ENCODE results near the gene GABBR2.

Gene GABBR2

GRCh38 chr9:98522487-98522886 lies 186.2 kb downstream of the GABBR2 start:
- TF ChIP-seq, protein P1, sequence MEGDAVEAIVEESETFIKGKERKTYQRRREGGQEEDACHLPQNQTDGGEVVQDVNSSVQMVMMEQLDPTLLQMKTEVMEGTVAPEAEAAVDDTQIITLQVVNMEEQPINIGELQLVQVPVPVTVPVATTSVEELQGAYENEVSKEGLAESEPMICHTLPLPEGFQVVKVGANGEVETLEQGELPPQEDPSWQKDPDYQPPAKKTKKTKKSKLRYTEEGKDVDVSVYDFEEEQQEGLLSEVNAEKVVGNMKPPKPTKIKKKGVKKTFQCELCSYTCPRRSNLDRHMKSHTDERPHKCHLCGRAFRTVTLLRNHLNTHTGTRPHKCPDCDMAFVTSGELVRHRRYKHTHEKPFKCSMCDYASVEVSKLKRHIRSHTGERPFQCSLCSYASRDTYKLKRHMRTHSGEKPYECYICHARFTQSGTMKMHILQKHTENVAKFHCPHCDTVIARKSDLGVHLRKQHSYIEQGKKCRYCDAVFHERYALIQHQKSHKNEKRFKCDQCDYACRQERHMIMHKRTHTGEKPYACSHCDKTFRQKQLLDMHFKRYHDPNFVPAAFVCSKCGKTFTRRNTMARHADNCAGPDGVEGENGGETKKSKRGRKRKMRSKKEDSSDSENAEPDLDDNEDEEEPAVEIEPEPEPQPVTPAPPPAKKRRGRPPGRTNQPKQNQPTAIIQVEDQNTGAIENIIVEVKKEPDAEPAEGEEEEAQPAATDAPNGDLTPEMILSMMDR (conservative IDR thresholded peaks at IDR 0.05; ENCODE audit: low read depth, low read length): no peak
- no peak for DNase-seq (ENCODE audit: low read depth)
- no peak overlapping the region for H3K4me3 ChIP-seq (ENCODE audit: low read depth, low read length)

GRCh38 chr9:98521141-98521540 lies 187.6 kb downstream of the GABBR2 start:
- no peak overlapping the region for H3K4me3 ChIP-seq (ENCODE audit: low read depth, low read length)
- TF ChIP-seq, protein P1 (conservative IDR thresholded peaks at IDR 0.05; ENCODE audit: low read depth, low read length): no peak
- DNase-seq (ENCODE audit: low read depth): peak; percentile 46

DNA sequence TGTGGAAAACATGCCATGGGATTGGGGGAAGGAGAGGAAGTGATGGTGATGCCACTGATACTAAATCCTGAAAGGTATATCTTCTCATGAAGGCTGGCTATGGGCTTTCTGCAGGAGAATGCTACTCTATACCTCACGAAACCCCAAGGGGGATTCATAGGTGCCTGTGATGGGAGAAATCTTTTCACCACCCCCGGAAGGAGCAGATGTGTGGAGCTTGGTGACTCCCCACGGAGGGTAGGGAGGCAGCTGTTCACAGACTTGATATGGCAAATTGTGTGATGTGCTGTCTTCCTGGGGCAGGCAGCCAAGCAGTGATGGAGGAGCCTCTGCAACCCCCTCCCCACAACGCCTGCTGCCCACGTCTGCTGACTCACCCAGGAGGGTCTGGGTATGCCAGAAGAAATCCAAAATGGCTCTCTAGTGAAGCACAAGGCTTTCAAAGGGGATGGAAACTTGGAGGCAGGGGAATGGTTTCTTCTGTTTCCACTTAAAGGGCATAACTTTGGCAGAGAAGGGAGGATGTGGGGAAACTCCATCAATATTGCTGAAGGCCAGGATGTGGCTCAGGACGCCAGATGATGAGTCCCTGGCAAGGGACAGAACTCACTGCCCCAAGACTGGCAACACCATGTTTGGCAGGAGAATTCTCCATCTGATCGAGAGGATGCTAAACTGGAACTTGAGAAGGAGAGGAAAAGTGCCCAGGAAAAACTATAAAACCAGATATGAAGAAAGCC lies 188.3 kb downstream of the GABBR2 start:
- TF ChIP-seq, protein P1 (conservative IDR thresholded peaks at IDR 0.05; ENCODE audit: low read depth, low read length): no peak
- DNase-seq (ENCODE audit: low read depth): no peak
- no peak overlapping the region for H3K4me3 ChIP-seq (ENCODE audit: low read depth, low read length)

GRCh38 chr9:98519641-98520040 lies 189.1 kb downstream of the GABBR2 start:
- H3K4me3 ChIP-seq (ENCODE audit: low read depth, low read length): no peak overlapping the region
- TF ChIP-seq, protein P1 (conservative IDR thresholded peaks at IDR 0.05; ENCODE audit: low read depth, low read length): no peak
- no peak for DNase-seq (ENCODE audit: low read depth)

DNA sequence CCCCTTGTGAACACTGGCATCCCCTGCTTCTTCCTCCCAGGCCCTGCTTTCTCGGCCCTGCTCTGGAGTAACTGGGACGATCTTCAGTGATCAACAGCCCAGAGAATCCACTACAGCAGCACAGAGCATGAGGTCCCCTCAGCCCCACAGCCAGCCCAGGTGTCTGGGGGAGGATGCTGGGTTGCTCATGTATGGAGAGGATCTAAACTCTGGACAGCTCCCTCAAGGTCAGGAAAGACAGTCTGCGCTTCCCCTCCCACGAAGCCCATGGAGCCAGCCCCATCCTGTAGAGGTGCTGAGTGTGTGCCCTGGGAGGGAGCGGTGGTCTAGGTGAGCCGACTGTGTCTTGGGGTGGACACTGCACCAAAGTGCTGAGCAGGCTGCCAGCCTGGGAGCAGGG lies 190.2 kb downstream of the GABBR2 start:
- DNase-seq (ENCODE audit: low read depth): no peak
- H3K4me3 ChIP-seq (ENCODE audit: low read depth, low read length): no peak overlapping the region
- TF ChIP-seq, protein P1 (conservative IDR thresholded peaks at IDR 0.05; ENCODE audit: low read depth, low read length): no peak

DNA sequence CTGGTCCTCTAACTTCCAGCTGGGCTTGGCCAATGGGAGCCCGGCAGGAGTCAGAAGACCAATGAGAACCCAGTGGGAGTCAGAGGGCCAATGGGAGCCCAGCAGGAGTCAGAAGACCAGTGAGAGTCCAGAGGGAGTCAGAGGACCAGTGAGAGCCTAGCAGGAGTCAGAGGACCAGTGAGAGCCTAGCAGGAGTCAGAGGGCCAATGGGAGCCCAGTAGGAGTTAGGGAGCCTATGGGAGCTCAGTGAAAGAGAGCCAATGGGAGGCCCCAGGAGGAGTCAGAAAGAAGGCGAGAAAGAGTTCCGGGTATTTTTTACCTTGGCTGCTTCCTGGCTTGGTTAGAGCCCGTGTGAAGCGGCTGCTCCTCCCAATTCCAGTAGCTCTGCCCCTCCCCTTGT lies 191.0 kb downstream of the GABBR2 start:
- no peak overlapping the region for H3K4me3 ChIP-seq (ENCODE audit: low read depth, low read length)
- TF ChIP-seq, protein P1 (conservative IDR thresholded peaks at IDR 0.05; ENCODE audit: low read depth, low read length): no peak
- DNase-seq (ENCODE audit: low read depth): no peak

GRCh38 chr9:98516897-98517503 lies 191.7 kb downstream of the GABBR2 start:
- no peak for DNase-seq (ENCODE audit: low read depth)
- TF ChIP-seq, protein P1 (conservative IDR thresholded peaks at IDR 0.05; ENCODE audit: low read depth, low read length): no peak
- no peak overlapping the region for H3K4me3 ChIP-seq (ENCODE audit: low read depth, low read length)
